Tongue (tissue), 2 donors: ENCODE data around the gene WDR86. TPM values are rescaled to one million over a fixed set of nuclear protein-coding genes. Genes with fewer than 3 reads are reported as not detected.

Source experiments
- DNase-seq: peaks from one replicate; pipeline ENCODE4 v3.0.0-alpha.2; 2015
- total RNA-seq: library from RNA; depleted of rRNA; stranded (reverse); fragments of >200 nt; gene quantifications from one replicate; pipeline ENCODE4 v1.2.3, GENCODE V29; 2014

Gene WDR86
- total RNA-seq, 1 donor from 2014 or later, result 13.1 TPM

DNA sequence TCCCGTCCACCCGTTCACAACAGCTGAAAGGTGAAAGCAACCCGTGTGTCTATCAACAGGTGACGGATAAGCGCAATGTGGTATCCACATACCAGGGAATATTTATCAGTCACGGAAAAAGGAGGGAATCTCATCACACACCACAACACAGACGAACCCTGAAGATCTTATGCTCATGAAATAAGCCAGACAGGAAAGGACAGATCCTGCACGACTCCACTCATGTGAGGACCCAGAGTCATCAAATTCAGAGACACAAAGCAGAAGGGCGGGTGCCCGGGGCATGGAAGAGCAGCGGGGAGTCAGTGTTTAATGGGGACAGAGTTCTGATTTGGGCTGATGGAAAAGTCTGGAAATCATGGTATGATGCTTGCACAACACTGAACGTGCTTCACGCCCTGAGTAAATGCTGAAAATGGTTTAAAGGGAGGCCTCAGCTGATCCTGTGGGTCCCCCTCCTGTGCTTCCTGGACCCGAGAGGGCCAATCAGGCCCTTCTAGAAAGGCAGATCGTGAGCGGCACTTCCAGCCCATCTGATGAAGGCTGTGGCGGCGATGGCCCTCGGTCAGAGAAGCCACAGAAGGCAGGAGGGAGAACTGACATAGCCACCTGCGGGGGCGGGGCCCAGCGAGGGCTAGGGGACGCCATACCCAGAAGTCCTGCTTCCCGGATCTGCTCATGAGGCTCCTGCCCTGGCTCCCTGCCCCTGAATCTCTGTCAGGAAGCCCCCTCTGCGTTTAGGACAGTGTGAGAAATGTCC is 19.1 kb downstream of the WDR86 start:
- no peak for DNase-seq

DNA sequence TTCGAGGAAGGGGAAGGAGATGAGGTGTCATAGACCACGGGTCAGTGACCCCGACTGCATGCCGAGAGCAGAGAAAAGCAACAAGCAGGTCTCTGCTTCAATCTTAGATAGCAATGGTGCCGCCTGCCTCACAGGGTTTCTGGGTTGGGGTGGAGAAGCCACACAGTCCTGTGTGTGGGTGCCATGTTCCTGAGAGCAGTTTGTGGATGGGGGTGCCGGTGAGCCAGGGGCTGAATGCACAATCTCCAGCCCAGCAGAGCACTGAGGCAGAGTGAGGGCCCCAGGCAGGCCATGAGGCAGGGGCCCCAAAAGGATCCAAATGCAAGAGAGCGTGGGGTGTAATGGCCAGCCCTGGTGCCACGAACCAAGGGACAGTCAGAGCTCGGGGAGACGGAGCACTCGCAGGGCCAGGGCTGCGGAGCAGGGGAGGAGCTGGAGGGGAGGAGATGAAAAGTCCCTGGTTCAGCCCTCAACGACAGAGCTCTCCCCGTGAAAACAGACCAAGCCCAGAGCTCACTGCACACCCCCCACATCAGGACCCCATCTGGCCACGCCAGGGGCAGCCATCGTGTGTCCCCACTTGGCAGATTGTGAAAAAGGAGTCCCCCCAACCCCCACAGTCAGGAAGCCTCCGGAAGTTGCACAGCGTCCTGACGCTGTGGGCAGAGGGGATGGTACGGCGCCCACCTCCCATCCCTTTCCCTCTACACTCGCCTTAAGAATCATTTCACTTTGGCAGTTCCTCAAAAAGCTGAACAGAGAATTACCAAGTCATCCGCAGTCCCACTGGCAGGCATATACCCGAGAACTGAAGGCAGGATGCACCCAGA is 19.9 kb downstream of the WDR86 start:
- no peak for DNase-seq

GRCh38 chr7:151389096-151389767 is 20.6 kb downstream of the WDR86 start:
- DNase-seq, result no peak

GRCh38 chr7:151388430-151388829 is 21.4 kb downstream of the WDR86 start:
- no peak for DNase-seq

- no peak for DNase-seq
Observed at GRCh38 chr7:151388007-151388297, 21.9 kb downstream of the WDR86 start.

GRCh38 chr7:151387161-151388006 is 22.5 kb downstream of the WDR86 start:
- DNase-seq, result no peak

DNA sequence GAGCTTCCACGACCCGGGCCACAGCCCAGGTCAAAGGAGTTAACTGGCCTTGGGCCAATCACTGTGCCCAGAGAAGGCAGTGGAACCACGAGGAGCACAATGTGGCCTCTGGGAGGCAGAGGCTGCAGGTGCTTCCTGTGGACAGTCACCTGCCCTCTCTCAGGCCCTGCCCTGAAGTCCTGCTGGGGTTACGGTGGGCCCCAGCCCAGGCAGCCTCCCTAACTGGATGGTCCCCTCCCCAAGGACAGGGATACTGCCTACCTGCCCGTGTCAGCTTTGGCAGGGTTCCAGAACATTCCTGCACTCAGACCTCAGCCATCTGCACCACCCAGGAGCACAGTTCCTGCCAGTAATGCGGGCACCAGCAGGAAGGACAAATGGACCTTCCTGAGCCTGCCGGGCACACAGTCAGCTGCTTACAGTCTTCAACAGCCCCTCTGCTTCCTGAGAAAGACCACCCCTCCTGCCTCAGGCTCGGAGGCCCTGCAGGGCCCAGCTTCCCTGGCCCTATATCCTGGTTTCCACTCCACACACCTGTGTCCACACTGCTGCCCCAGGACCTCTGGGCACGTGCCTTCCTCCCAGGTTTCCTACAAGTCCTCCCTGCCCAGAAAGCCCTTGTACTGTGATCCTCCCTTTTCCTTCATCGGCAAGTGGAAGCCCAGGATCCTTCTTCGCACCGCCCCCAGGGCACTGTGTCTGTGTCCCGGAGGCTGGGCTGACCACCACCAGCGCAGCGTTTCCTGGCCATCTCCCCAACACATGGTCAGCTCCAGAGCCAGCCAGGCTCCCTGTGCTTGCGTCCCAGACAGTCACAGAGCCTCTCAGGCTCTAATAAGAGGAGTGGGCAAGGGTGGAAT is 23.3 kb downstream of the WDR86 start:
- no peak for DNase-seq

DNA sequence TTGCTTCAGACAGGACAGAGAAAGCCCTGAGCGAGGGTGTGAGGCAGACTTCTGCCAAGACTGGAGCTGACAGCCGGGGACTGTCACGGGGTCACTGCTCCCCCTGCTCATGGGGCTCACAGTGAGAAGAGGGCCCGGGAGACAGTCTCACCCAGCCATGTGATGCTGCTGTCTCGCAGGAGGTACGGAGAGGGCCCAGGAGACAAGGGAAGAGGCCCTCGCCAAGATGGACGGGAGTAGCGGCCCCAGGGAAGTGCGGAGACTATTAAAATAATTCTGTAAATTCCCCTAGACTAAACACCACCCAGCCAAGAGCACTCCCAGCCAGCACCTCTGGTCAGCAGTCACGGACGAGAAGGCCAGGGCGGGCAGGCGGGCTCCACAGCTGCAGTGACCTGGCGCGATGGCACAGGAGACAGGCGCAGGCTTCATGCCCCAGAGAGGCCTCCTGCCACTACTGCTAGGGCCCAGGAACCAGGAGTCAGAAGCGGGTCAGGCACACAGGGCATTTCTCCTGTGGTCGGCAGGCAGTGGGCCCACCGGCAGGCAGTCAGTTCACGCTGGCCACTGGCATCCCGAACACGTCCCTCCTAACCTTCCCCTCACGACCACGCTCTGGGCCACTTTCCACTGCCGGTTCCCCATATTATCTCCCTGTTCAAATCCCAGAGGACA is 24.1 kb downstream of the WDR86 start:
- DNase-seq, result no peak

- no peak for DNase-seq
Observed at GRCh38 chr7:151384776-151385625, 24.8 kb downstream of the WDR86 start.

DNA sequence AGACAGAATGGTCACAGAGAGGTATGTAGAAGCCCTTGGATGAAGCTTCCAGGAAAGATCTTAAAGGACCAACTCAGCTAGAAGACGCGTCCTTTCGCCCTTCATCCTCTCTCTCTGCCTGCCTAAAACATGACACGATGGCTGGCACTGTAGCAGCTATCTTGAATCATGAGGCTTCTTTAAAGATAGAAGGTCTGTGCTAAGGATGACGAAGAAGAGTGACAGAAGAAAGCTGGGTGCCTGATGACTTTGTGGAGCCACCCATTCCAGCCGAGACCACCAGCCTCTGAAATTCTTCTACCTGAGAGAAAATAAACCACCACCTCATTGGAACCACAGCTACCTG is 25.5 kb downstream of the WDR86 start:
- DNase-seq, result no peak

DNA sequence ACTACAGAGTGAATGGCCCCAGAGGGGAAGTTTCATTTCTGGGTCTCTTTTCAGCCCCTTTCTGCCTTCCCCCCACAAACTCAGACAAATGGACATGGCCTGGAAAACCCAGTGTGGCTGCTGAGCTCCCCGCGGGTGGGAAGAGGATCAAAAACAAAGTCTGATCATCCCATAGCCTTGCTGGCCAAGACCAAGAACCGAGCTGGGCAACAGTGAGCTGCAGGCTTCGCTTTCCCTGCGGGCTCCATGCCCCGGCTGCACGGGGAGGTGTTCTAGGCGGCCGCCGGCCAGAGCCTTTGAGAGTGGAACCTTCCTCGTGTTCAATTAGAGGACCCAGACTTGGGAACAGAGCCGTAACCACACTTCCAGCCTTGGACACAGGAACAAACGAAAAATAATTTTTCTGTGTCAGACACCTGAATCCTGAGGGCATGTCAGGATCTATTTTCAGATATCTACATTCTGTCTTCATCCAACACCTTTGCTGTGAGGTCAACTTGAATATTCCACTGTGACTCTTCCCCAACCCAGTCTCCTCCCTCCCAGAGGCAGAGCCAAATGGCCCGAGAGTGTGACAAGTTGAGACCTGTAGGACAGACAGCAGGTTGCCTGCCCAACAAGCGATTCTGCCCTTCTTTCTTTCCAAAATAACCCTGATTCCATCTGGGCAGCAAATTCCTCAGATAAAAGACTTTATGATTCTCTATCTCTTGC is 26.0 kb downstream of the WDR86 start:
- DNase-seq, result no peak

DNA sequence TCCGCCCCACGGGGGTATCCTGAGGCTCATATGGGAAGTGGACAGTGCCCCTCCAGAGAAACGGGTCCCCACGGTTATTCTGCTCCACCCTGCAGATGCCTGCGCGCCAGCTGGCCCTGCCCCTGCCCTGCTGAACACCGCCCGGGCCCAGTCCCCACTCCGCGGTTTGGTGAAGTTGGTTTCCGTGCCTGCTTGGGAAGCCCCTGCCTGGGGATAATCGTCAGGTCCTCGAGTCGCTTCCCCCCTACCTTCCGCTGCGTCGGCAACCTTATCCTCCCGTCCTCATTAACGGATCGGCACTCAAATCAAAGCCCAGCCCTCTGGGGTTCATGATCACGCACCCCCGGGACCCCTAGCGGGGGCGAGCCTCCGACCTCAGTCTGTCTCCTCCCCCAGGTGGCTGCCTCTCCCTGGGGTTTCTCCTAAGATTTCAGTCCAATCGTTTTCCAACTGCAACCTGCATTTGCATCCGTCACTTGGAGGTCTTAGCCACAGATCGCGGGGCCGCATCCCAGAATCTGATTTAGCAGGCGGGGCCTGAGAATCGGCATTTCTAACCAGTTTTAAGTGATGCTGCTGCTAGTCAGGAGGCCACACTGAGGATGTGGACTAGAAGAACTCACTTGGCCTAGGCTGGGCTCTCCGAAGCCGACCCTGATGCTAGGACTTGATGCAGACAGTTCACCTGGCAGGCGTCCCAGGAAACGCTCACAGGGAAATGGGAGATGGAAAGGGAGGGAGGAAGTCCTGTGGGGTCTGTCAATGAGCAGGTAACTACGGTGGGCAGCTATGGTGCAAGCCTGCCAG is 27.6 kb downstream of the WDR86 start:
- DNase-seq, result no peak

- DNase-seq, result no peak
Observed at GRCh38 chr7:151381348-151382078, 28.3 kb downstream of the WDR86 start.

- no peak for DNase-seq
Observed at GRCh38 chr7:151381098-151381347, 28.8 kb downstream of the WDR86 start.

DNA sequence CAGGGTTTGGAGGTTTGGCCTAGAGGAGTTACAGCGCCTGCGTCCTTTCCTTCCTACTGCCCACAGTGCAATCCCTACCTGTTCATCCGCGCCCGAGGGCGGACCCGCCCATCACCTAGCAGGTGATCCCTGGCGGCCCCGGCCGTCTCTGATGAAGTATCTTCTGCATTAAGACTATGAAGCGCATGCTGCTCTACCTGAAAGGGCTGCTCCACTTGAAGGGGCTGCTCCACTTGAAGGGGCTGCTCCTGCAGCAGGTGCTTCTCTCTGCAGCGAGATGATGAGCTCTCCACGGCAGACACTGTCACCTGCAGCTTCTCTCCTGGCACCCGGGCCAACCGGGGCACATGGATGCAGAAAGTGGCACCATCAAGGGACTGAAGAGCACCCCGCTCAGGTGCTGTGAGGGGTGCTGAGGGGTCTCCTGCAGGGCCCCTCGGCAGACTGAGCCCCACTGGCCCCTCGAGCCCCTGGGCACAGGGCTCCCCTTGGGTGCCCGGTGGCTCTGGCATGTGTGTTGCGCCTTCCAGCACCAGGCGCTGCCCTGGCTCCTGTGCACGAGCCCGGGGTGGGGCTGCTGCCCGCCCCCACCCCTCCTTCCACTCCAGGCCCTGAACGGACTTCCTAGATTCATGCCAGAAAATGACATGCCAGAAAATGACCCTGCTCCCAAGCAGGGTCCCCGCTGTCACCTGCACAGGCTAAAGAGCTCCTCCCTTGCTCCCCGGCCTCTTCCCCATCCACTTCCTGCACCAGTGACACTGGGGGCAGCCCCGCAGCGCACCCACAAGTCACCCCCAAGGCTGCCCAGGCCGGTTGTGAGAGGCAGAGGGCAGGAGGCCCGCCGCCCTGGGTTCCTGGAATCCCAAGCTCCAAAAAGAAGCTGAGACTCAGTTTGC is 29.4 kb downstream of the WDR86 start:
- no peak for DNase-seq

GRCh38 chr7:151379534-151380198 is 30.2 kb downstream of the WDR86 start:
- DNase-seq, result no peak
